ENCODE results near the gene TTBK1. TPM values are rescaled to one million over a fixed set of nuclear protein-coding genes. Genes with fewer than 3 reads are reported as not detected.

TTBK1 gene
- total RNA-seq, 4 donors from 2014 or later: 0.13 TPM; not detected in 3

GRCh38 chr6:43222418-43223059, 20.7 kb upstream of the TTBK1 start:
- no peak overlapping the region for H3K27ac ChIP-seq
- WGBS, 2 donors: 86 to 91% methylated on average over 11 to 15 of the region's 15 CpGs

GRCh38 chr6:43223175-43223574, 20.1 kb upstream of the TTBK1 start:
- peaks cover 0 to 65% (median 13%) of the 10 kb centered on the region in 3 donors for H3K36me3 ChIP-seq
- H3K9me3 ChIP-seq: no peaks in the 10 kb centered on the region
- H3K27ac ChIP-seq: no peak overlapping the region
- DNase-seq: no peak
- H3K27me3 ChIP-seq: no peaks in the 10 kb centered on the region
- WGBS, 2 donors: 96 to 100% methylated on average over 2 to 4 of the region's 14 CpGs
- TF ChIP-seq POLR2A (IDR thresholded peaks at IDR 0.05) (no peak), CTCF (IDR thresholded peaks at IDR 0.05) (no peak)
- intact Hi-C loops (cut with DNase I): no loop called here
- H3K4me3 ChIP-seq: no peak overlapping the region
- H3K4me1 ChIP-seq: peaks cover 0 to 55% (median 1%) of the 10 kb centered on the region in 3 donors

More at GRCh38 chr6:43222418-43223059, 20.7 kb upstream of the TTBK1 start:
- H3K4me1 ChIP-seq: peaks cover 0 to 49% (median 0%) of the 10 kb centered on the region in 3 donors
- no peaks in the 10 kb centered on the region for H3K9me3 ChIP-seq
- H3K27me3 ChIP-seq: no peaks in the 10 kb centered on the region
- no peak for DNase-seq
- H3K36me3 ChIP-seq: peaks cover 0 to 72% (median 13%) of the 10 kb centered on the region in 3 donors
- TF ChIP-seq POLR2A (IDR thresholded peaks at IDR 0.05) (no peak), CTCF (IDR thresholded peaks at IDR 0.05) (no peak)
- intact Hi-C loops (cut with DNase I): no loop called here
- no peak overlapping the region for H3K4me3 ChIP-seq

GRCh38 chr6:43226192-43226851, 17.0 kb upstream of the TTBK1 start:
- H3K4me3 ChIP-seq: no peak overlapping the region
- peaks cover 0 to 34% (median 5%) of the 10 kb centered on the region in 3 donors for H3K36me3 ChIP-seq
- H3K27ac ChIP-seq: no peak overlapping the region
- H3K27me3 ChIP-seq: no peaks in the 10 kb centered on the region
- no peaks in the 10 kb centered on the region for H3K9me3 ChIP-seq
- 84 to 86% methylated on average over 8 to 11 of the region's 11 CpGs for WGBS, 2 donors
- intact Hi-C loops (cut with DNase I): no loop called here
- peaks cover 5 to 65% (median 7%) of the 10 kb centered on the region in 3 donors for H3K4me1 ChIP-seq
- no peak for DNase-seq
- TF ChIP-seq CTCF (IDR thresholded peaks at IDR 0.05): no peak
- no peak for TF ChIP-seq POLR2A (IDR thresholded peaks at IDR 0.05)

DNA sequence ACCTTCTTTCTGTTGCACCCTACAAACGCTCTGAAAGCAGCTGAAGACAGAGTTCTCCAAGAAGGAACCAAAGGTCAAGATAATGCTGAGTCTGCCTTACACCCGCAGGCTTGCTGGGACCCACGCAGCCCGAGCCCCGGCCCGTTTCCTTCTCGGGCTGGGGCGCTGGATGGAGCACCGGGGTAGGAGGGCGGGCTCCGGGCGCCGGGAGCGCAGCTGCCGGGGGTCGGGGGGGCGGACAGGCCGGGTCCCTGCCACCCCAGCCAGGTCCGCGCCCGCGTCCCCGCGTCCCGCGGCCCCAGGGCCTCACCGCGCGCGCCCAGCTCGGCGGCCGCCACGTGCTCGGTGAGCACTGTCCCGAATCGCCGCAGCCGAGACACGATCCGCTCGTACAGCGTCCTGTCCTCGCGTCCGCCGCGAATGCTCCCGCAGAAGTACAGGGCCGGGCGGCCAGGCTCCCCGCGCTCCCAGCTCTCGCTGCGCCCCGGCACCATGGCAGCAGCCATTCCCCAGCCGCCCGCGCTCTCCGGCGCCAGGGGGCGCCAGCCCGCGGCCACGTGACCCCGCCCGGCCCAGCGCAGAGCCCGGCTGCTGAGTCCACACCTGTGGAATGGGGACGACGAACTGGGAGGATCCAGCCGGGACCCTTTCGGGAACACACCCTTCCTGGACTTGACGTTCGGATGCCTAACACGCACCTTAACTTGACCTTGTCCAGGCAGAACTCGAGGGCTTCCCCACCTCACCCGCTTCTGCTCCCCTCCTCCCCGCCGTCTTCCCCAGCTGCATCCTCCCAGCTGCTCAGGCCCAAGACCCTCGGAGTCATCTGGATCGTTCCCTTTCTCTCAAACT, 14.1 kb upstream of the TTBK1 start, which contains the start of gene DNPH1:
Gene DNPH1, minus strand, starts transcription at position 531 of the 852 bp plus-strand sequence. Its CDS starts 25 bp downstream, at position 506.
- no peaks in the 10 kb centered on the region for H3K9me3 ChIP-seq
- DNase-seq: no peak
- TF ChIP-seq POLR2A (IDR thresholded peaks at IDR 0.05) (peak in 1 of 4 donors; percentile 31), CTCF (IDR thresholded peaks at IDR 0.05) (peak; percentile 87 to 97 (median 93))
- WGBS, 2 donors: 14 to 21% methylated on average over 11 of the region's 82 CpGs
- H3K36me3 ChIP-seq: peaks cover 0 to 7% (median 0%) of the 10 kb centered on the region in 3 donors
- peak within 1 kb of the TSS; percentile 57 to 88 (median 66) for H3K4me3 ChIP-seq
- no peaks in the 10 kb centered on the region for H3K27me3 ChIP-seq
- peak within 1 kb of the TSS; percentile 66 to 81 (median 79) for H3K27ac ChIP-seq
- intact Hi-C loops (cut with DNase I): no loop called here
- H3K4me1 ChIP-seq: peaks cover 5 to 42% (median 7%) of the 10 kb centered on the region in 3 donors
